Smooth muscle cell (in vitro differentiated cells): ENCODE data around the gene FANCE. TPM values are rescaled to one million over a fixed set of nuclear protein-coding genes. Genes with fewer than 3 reads are reported as not detected.

Experiments used
- DNase-seq: peaks from one replicate; lab custom pipeline; 2025; ENCODE audit not compliant: unreplicated experiment; lab: John Stamatoyannopoulos, UW
- H2AFZ ChIP-seq: fragments of 200-600 bp; sonication (generic); 2 replicates; pipeline ENCODE4 v1.6.0; 2016; ENCODE audit warnings: antibody characterized with exemption, low read depth, mild to moderate bottlenecking
- H3F3A ChIP-seq: fragments of 200-600 bp; sonication (generic); 2 replicates; pipeline ENCODE4 v1.6.0; 2017; ENCODE audit warnings: antibody characterized with exemption, low read depth
- H3K27ac ChIP-seq: fragments of 200-600 bp; sonication (generic); 2 replicates; pipeline ENCODE4 v1.5.1; 2016; ENCODE audit warnings: low read depth, mild to moderate bottlenecking
- H3K27me3 ChIP-seq: fragments of 200-600 bp; sonication (generic); 2 replicates; pipeline ENCODE4 v1.6.1; 2016; ENCODE audit warnings: low read depth, mild to moderate bottlenecking
- H3K36me3 ChIP-seq: fragments of 200-600 bp; sonication (generic); 2 replicates; pipeline ENCODE4 v1.5.1; 2016; ENCODE audit warnings: low read depth
- H3K4me1 ChIP-seq: fragments of 200-600 bp; sonication (generic); 2 replicates; pipeline ENCODE4 v1.5.1; 2016; ENCODE audit warnings: low read depth
- H3K4me2 ChIP-seq: fragments of 200-600 bp; sonication (generic); 2 replicates; pipeline ENCODE4 v1.6.0; 2016; ENCODE audit warnings: mild to moderate bottlenecking
- H3K4me3 ChIP-seq: fragments of 200-600 bp; sonication (generic); 2 replicates; pipeline ENCODE4 v1.5.1; 2016; ENCODE audit warnings: mild to moderate bottlenecking
- H3K79me2 ChIP-seq: fragments of 200-600 bp; sonication (generic); 2 replicates; pipeline ENCODE4 v1.6.0; 2016; ENCODE audit warnings: low read depth, mild to moderate bottlenecking
- H3K9ac ChIP-seq: fragments of 200-600 bp; sonication (generic); 2 replicates; pipeline ENCODE4 v1.6.0; 2016; ENCODE audit warnings: low read depth
- H3K9me3 ChIP-seq: fragments of 200-600 bp; sonication (generic); replicated peaks from 2 replicates; pipeline ENCODE4 v1.5.1; 2016; ENCODE audit warnings: low read depth
- H4K20me1 ChIP-seq: fragments of 200-600 bp; sonication (generic); 2 replicates; pipeline ENCODE4 v1.6.0; 2016; ENCODE audit warnings: low read depth
- CTCF ChIP-seq: fragments of 200-600 bp; sonication (generic); IDR thresholded peaks from 2 replicates; pipeline ENCODE4 v1.5.1; 2017; ENCODE audit warnings: borderline replicate concordance, mild to moderate bottlenecking, antibody characterized with exemption; ENCODE audit not compliant: insufficient read depth, poor library complexity, severe bottlenecking
- WGBS: methylation state at CpG from one replicate; pipeline ENCODE4 v1.1.7; 2016; ENCODE audit warnings: low lambda C conversion rate; 5-methylcytosine and 5-hydroxymethylcytosine counted together
- polyA plus RNA-seq: library from polyadenylated mRNA; unstranded; fragments of >200 nt; fragmentation: Nextera tagmentation; extraction: Ambion mirVana; gene quantifications from 2 replicates; pipeline ENCODE4 v1.2.1, GENCODE V29; 2016
- total RNA-seq: library from RNA; depleted of rRNA; stranded (reverse); fragments of >200 nt; gene quantifications from 2 replicates; pipeline ENCODE4 v1.2.3, GENCODE V29; 2014

Gene FANCE
- total and polyA plus RNA-seq, 2 experiments from 2014 or later, result 3.6 to 5.6 TPM

- peak; percentile 77 for DNase-seq
- H3K27ac ChIP-seq, result peak overlapping the region; percentile 94
- peak; percentile 11 for TF ChIP-seq CTCF
- peak overlapping the region; percentile 99 for H3K4me2 ChIP-seq
- H2AFZ ChIP-seq, result peak overlapping the region; percentile 62
- peaks cover 51% of the 10 kb centered on the region for H3K4me1 ChIP-seq
- no peaks in the 10 kb centered on the region for H3K36me3 ChIP-seq
- peak overlapping the region; percentile 95 for H3K9ac ChIP-seq
- H3F3A ChIP-seq, result peaks cover 23% of the 10 kb centered on the region
- H4K20me1 ChIP-seq, result peaks cover 48% of the 10 kb centered on the region
- 1% methylated on average over 29 of the region's 63 CpGs for WGBS
- no peaks in the 10 kb centered on the region for H3K9me3 ChIP-seq
- peaks cover 68% of the 10 kb centered on the region for H3K79me2 ChIP-seq
- no peaks in the 10 kb centered on the region for H3K27me3 ChIP-seq
- H3K4me3 ChIP-seq, result peak overlapping the region; percentile 99
Measured at GRCh38 chr6:35496036-35496840, 44.1 kb downstream of the FANCE start.

GRCh38 chr6:35496841-35497570 is 44.9 kb downstream of the FANCE start, which contains the start of gene TEAD3:
Gene TEAD3 (minus strand): TSS chr6:35497079.
- H3F3A ChIP-seq, result peaks cover 23% of the 10 kb centered on the region
- peak within 1 kb of the TSS; percentile 97 for H3K9ac ChIP-seq
- peak within 1 kb of the TSS; percentile 67 for H2AFZ ChIP-seq
- TF ChIP-seq CTCF, result peak; percentile 5
- peak; percentile 77 for DNase-seq
- H3K36me3 ChIP-seq, result no peaks in the 10 kb centered on the region
- peaks cover 44% of the 10 kb centered on the region for H3K4me1 ChIP-seq
- H3K9me3 ChIP-seq, result no peaks in the 10 kb centered on the region
- 0% methylated on average over 22 of the region's 98 CpGs for WGBS
- peak within 1 kb of the TSS; percentile 100 for H3K27ac ChIP-seq
- H3K79me2 ChIP-seq, result peaks cover 60% of the 10 kb centered on the region
- peak within 1 kb of the TSS; percentile 99 for H3K4me3 ChIP-seq
- no peaks in the 10 kb centered on the region for H3K27me3 ChIP-seq
- peaks cover 41% of the 10 kb centered on the region for H4K20me1 ChIP-seq
- H3K4me2 ChIP-seq, result peak within 1 kb of the TSS; percentile 99

- peaks cover 36% of the 10 kb centered on the region for H3K4me1 ChIP-seq
- peak; percentile 84 for DNase-seq
- no peaks in the 10 kb centered on the region for H3K36me3 ChIP-seq
- 4% methylated on average over 46 of the region's 77 CpGs for WGBS
- H3K4me3 ChIP-seq, result peak overlapping the region; percentile 99
- H3K9ac ChIP-seq, result peak overlapping the region; percentile 97
- H2AFZ ChIP-seq, result peak overlapping the region; percentile 67
- peaks cover 52% of the 10 kb centered on the region for H3K79me2 ChIP-seq
- no peaks in the 10 kb centered on the region for H3K9me3 ChIP-seq
- H4K20me1 ChIP-seq, result peaks cover 33% of the 10 kb centered on the region
- peaks cover 19% of the 10 kb centered on the region for H3F3A ChIP-seq
- no peak for TF ChIP-seq CTCF
- peak overlapping the region; percentile 100 for H3K27ac ChIP-seq
- peak overlapping the region; percentile 98 for H3K4me2 ChIP-seq
- H3K27me3 ChIP-seq, result no peaks in the 10 kb centered on the region
Measured at GRCh38 chr6:35497571-35498421, 45.7 kb downstream of the FANCE start.
